Fibroblast of mammary gland (primary cell): ENCODE measurements around the gene EVI5L.
A peak's percentile ranks its signal among the peaks of the same experiment; 100 is the strongest.

Experiments used
- DNase-seq: peaks from one replicate; pipeline ENCODE4 v3.0.0-alpha.2; 2010; ENCODE audit warnings: low read depth
- H3K4me3 ChIP-seq: 2 replicates; pipeline ENCODE4 v1.5.1; 2011; ENCODE audit warnings: low read depth, mild to moderate bottlenecking, low read length, moderate library complexity; ENCODE audit not compliant: control insufficient read depth
- CTCF ChIP-seq: conservative IDR thresholded peaks from 2 replicates; pipeline ENCODE4 v1.5.1; 2011; ENCODE audit warnings: low read depth, low read length, inconsistent platforms; ENCODE audit not compliant: control insufficient read depth, insufficient read depth

EVI5L gene

DNA sequence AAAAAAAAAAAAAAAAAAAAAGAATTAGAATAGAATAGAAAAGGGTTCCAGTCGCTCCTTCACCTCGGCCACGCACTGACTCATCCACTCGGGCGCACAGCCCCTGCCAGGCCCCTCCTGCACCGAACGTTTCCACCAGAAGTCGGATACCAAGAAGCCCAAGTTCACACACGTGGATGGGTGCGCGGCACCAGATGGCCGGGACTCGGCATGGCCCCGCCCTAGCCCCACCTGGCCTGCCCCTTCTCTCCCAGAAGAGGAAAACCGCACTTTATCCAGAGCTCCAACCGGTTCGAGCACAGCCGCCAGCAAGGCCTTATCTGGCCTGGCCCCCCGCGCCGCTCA lies 38.3 kb downstream of the EVI5L start:
- DNase-seq = peak; percentile 15
- no peak overlapping the region for H3K4me3 ChIP-seq
- TF ChIP-seq CTCF = no peak

- no peak overlapping the region for H3K4me3 ChIP-seq
- no peak for TF ChIP-seq CTCF
- DNase-seq = peak; percentile 58
These were observed 38.8 kb downstream of the EVI5L start for GRCh38 chr19:7868671-7869452.

DNA sequence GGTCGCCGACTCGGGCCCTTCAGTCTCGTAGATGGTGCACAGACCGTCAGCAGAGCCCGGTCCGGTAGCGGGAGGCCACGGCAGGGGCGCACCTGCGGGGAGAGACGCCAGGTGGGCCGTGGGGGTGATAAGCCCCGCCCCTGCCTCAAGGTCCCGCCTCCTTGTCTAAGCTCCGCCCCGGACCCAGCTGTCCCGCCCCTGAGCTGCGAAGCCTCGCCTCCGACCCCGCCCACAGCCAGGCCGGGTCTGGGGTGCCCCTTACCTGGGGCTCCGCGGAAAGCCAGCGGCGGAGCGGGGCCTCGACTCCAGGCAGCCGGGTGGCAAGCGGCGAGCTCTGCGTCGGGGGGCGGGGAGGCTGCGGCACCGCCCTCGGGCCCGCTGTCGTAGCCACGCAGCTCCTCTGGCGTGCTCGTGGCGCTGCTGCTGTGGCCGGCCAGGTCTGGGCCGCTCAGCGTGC lies 39.5 kb downstream of the EVI5L start:
- TF ChIP-seq CTCF = no peak
- H3K4me3 ChIP-seq = peak overlapping the region; percentile 3
- DNase-seq = no peak

GRCh38 chr19:7869910-7870511 lies 40.0 kb downstream of the EVI5L start:
- no peak overlapping the region for H3K4me3 ChIP-seq
- TF ChIP-seq CTCF = no peak

GRCh38 chr19:7870571-7871436 lies 40.8 kb downstream of the EVI5L start:
- no peak for TF ChIP-seq CTCF
- peak; percentile 47 for DNase-seq
- no peak overlapping the region for H3K4me3 ChIP-seq

More at GRCh38 chr19:7869910-7870511, 40.0 kb downstream of the EVI5L start:
- peak; percentile 21 for DNase-seq

DNA sequence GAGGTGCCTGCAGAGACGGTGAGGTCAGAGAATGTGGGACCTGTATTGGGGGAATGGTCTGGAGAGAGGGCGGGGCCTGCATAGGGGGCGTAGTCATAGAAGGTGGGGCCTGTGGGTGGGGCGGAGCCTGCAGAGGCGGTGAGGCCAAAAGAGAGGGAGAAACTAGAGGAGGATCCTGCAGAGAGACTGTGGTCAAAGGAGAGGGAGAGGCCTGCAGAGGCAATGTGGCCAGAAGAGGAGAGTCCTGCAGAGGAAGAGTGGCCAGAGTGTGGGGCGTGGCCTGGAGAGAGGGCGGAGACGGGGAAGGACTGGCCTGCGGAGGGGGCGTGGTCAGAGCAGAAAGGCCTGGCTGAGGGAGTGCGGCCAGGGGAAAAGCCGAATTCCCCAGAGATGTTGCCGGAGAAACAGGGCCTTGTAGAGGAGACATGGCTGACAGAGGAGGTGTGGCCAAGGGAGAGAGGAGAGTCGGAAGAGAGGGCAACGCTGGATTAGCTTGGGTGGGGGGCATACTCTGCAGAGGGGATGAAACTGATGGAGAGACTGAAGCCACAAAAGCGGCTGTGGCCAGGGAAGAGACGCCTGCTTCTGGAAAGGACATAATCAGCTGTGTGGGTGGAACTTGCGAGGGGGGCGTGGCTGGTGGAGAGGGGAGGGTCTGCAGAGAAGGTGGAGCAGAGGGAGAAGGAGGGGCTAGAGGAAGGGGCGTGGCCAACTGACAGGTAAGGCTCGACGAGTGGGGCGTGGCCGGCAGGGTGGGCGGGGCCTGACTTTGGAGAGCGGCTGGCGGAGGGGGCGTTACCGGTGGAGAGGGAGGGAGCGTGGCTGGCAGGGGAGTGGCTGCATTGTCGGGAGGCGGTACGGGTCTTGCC lies 41.7 kb downstream of the EVI5L start:
- H3K4me3 ChIP-seq = peak overlapping the region; percentile 36
- peak; percentile 90 for DNase-seq
- no peak for TF ChIP-seq CTCF
